NCI-H510A (cell line): ENCODE measurements around the gene YDJC.
A peak's percentile ranks its signal among the peaks of the same experiment; 100 is the strongest.
"Not testable (repeated sequence)": the region's sequence is repeated elsewhere in the genome, so short reads cannot be mapped to it uniquely, and the experiment has no call there.

Source experiments
- DNase-seq: peaks from one replicate; lab custom pipeline; 2025; lab: John Stamatoyannopoulos, UW

YDJC gene

GRCh38 chr22:21629255-21630149, at the start of gene YDJC:
Gene YDJC, minus strand, starts transcription at chr22:21630022. Its CDS starts 8 bp downstream, at chr22:21630014.
- peak; percentile 73 for DNase-seq

DNA sequence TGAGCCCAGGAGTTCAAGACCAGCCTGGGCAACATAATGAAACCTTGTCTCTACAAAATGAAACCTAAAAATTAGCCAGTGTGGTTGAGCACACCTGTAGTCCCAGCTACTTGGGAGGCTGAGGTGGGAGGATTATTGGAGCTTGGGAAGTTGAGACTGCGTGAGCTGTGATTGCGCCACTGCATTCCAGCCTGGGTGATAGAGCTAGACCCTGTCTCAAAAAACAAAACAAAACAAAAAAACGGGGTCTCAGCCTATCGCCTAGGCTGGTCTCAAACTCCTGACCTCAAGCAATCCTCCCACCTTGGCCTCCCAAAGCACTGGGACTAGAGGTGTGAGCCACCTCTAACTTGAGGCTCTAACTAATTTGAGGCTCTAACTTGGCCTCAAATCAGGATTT, 49.6 kb upstream of the YDJC start:
- no peak for DNase-seq

- not testable (repeated sequence) for DNase-seq
Measured at GRCh38 chr22:21678842-21679241, 49.0 kb upstream of the YDJC start.

DNA sequence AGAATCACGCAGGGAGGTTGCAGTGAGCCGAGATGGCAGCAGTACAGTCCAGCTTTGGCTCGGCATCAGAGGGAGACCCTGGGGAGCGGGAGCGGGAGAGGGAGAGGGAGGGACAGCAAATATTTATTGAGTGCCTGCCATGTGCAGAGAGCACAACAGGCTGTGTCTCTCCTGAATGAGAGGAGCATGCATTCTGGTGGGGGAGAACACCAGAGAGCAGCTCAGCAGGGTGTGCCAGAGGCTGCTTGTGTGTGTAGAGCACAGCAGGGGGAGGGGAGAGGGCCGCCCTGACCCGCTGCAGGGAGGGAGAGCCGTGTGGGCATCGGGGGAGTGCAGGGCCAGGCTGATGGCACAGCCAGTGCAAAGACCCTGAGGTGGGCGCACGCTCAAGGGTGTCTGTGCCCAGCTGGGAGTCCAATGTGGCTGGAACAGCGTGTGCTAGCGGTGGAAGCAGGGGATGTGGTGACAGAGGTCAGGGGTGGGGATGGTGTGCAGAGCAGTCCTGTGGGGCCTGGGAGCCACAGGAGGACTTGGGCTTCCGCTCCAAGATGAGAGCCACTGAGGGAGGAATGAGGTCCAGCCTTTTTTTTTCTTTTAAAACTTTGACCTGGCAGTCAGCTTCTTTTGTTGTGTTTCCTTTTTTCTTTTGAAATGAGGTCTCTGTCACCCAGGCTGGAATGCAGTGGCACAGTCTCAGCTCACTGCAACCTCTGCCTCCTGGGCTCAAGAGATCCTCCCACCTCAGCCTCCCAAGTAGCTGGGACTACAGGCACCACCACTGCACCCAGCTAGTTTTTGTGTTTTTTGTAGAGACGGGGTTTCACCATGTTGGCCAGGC, 48.0 kb upstream of the YDJC start:
- DNase-seq = no peak

- no peak for DNase-seq
Measured at GRCh38 chr22:21674638-21675245, 44.9 kb upstream of the YDJC start.

- DNase-seq = no peak
Measured at GRCh38 chr22:21673534-21674321, 43.9 kb upstream of the YDJC start.

GRCh38 chr22:21672107-21672629, 42.3 kb upstream of the YDJC start:
- DNase-seq = no peak

GRCh38 chr22:21669026-21669425, 39.2 kb upstream of the YDJC start:
- DNase-seq = peak; percentile 52

GRCh38 chr22:21666786-21667185, 37.0 kb upstream of the YDJC start:
- no peak for DNase-seq

DNA sequence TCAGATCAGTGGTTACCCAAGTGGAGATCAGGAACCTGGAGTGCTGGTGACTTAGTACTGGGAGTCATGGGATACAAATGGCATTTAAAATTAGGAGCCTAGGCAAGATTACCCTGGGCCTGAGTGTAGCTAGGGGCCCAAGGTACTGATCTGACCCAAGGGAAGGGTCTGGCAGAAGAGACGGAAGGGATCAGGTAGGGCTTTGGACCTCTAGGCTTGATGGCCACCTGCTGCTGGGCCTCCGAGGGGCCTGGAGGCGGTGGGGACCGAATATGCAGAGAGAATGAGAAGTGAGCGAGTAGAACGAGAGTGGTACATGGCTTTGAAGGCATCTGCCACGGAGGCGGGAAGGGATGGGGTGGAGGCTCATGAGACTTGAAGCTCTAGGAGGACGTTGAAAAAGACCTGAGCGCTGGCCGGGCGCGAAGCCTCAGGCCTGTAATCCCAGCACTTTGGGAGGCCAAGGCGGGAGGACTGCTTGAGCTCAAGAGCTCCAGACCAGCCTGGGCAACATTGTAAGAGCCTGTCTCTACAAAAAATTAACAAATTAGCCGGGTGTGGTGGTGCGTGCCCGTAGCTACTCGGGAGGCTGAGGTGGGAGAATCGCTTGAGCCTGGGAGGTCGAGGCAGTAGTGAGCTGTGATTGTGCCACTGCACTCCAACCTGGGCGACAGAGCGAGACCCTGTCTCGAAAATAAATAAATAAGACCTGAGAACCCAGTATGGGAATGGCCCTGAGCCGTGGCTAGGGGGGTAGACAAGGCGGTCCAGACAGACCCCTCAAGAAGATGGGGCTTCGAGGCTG, 35.4 kb upstream of the YDJC start:
- DNase-seq = no peak

- DNase-seq = no peak
Measured at GRCh38 chr22:21663738-21664137, 33.9 kb upstream of the YDJC start.

- DNase-seq = no peak
Measured at GRCh38 chr22:21661991-21662390, 32.2 kb upstream of the YDJC start.

DNA sequence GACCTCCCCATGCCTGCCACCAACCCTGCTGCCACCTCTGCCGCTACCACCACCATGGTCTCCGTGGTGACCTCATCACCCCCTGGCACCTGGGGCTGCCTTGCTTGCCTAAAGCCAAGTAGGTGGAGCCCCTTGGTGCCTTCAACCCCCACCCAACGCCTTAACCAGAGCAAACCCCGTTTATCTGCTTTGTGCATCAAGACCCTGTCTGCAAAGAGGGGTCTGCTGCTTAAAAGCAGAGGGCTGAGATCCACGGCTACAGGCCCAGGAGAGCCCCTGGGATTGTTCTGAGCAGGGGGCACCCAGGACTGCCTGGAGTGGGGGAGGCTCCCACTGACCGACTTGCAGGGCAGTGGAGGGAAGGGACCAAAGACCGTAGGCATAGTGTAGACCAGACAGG, 31.1 kb upstream of the YDJC start:
- DNase-seq = no peak

GRCh38 chr22:21659864-21660525, 30.2 kb upstream of the YDJC start:
- DNase-seq = no peak

DNA sequence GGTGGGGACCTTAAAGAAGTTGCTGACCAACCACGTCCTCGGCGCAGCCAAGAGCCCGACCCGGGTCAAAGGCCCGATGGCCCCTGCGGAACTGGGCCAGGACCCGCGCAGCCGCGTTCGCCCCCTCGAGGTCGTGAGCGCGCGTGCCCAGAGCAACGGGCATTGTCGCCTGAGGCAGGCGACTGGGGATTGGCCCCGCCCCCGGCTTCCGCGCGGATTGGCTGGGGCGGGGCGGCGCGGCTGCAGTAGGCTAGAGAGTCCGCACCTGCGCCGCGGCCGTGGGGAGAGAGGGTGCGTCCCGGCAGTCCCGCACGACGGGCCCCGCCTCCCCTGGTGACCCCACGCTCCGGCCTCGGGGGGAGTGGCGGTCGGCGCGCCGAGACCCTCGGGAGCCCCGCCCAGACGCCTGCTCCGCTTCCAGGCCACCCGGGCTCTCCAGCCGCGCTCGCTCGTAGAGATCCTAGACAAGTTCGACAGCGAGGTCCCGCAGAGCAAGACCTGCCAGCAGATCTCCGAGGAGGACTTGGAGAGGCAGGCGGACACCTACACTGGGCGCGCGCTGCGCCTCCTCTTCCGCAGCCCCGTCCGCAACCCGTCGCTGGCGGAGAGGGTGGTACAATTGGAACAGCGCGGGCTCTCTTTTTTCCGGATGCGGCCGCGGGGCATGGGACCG, 27.7 kb upstream of the YDJC start:
- peak; percentile 69 for DNase-seq

GRCh38 chr22:21657020-21657359, 27.2 kb upstream of the YDJC start:
- DNase-seq = no peak

GRCh38 chr22:21652547-21653545, 23.0 kb upstream of the YDJC start:
- DNase-seq = no peak

- peak; percentile 62 for DNase-seq
Measured at GRCh38 chr22:21652010-21652546, 22.3 kb upstream of the YDJC start.
